GM18909 (cell line): ENCODE measurements around the gene GTF2E1.

Source experiments
- ATAC-seq: cut with Tn5 transposase; IDR thresholded peaks from one replicate; pipeline ENCODE4 v1.9.1; 2021; ENCODE audit warnings: mild to moderate bottlenecking; ENCODE audit not compliant: unreplicated experiment, poor library complexity

The GTF2E1 gene

DNA sequence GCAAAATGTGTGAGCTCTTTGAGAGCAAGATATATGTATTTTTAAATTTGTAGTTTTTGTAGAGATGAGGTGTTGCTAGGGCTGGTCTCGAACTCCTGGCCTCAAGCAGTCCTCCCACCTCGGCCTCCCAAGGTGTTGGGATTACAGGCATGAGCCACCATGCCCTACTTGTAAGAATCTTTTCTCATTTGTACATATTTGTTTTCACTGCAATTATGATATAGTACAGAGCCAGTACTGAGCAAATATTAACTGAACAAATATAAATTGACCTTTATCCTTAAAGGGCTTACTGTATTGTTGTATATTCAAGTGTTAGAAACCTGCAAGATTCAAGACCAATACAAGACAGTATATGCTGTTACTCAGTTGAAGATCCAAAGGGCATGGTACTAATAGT, 53.4 kb downstream of the GTF2E1 start:
- ATAC-seq = no peak

GRCh38 chr3:120796976-120797375, 54.4 kb downstream of the GTF2E1 start:
- ATAC-seq = no peak

- no peak for ATAC-seq
These were observed 55.3 kb downstream of the GTF2E1 start for GRCh38 chr3:120797857-120798256.

- no peak for ATAC-seq
These were observed 55.8 kb downstream of the GTF2E1 start for GRCh38 chr3:120798346-120798745.

DNA sequence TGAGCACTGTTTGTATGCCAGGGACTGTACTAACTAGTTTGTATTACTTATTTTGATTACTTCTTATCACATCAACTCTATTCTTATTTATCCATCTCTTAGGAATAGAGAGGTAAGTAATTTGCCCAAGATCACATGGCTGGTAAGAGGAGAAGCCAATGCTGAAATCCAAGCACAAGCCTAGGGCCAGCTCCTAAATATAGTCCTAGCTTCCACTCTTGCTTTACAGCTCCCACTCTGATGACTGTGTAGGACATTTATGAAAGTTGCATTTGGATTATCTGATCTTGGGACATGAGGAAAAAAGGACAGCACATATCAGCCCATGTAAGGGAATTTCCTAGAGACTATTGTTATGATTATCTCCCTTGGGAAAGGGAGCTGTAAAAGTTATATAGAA, 58.1 kb downstream of the GTF2E1 start:
- ATAC-seq = no peak

- peak; percentile 42 for ATAC-seq
These were observed 58.9 kb downstream of the GTF2E1 start for GRCh38 chr3:120801484-120801883.

- no peak for ATAC-seq
These were observed 60.4 kb downstream of the GTF2E1 start for GRCh38 chr3:120802916-120803315.

DNA sequence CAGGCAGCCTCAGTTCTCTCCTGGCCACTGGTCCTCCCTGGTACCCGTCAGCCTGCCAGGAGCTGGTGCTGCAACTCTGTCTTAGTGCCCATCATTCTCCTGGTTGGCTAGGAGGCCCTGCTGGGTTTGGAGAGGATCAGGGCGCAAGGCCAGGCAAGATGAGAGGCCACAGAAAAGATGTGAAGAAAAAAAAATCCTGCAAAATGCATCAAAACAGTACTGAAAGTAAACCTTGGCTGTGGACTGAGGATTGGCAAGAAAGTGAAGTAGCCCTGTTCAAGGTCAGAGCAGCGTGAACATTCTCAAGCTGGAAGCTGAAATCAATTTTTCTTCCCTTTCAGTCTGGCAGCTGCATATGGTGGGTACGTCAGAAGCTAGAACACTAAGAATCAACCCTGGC, 74.2 kb downstream of the GTF2E1 start:
- ATAC-seq = no peak

DNA sequence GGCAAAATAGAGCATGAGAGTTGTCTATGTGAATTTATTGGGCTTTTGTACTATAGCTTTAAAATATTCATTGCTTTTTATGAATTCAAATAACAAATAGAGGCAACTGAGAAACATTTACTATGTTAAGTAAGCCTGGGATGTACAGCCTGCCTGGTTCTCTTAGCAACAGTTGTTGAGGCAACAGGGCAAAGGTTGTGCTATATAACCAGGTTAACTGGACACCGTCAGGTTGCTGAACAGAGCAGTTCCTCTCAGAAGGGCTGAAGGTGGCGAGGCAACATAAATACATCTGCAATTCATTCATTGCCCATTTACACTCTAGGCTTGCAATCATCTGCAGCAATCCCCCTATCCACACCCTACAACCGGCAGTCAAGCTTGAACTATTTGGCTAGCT, 78.2 kb downstream of the GTF2E1 start:
- no peak for ATAC-seq

DNA sequence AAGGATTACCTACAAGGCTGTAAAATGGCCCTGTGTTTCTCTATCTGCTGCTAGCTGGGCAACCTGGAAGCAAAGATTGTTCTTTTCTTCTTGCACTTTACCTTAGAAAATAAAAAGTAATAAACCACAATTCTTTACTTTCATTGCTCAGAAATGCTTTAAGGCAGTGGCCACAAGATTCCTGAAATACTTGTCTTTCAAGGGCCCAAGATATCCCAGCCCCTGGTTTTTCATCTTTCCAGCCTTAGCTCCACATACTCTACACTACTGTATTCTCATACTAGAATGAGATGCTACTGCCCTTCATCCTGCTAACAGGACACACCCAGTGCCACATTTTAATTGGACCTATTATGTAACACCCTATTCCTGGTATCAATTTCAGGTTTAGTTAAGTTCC, 78.9 kb downstream of the GTF2E1 start:
- ATAC-seq = no peak

DNA sequence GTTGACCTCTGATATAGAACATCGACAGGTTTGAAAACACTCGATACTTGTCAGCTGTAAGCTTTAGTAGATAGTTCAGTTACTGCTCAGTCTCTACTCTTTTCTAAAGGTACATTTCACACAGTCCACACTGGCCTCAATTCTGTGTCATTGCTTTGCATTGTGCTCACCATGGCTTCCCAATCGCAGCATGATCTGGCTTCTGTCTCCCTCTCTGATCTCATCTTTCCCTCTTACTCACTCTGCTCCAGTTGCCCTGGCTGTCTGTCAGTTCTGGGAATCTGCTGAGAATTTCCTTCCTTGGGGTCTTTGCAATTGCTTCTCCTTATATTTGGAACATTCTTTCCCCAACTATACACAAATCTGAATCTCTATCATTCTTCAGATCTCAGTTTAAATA, 80.6 kb downstream of the GTF2E1 start:
- ATAC-seq = no peak

DNA sequence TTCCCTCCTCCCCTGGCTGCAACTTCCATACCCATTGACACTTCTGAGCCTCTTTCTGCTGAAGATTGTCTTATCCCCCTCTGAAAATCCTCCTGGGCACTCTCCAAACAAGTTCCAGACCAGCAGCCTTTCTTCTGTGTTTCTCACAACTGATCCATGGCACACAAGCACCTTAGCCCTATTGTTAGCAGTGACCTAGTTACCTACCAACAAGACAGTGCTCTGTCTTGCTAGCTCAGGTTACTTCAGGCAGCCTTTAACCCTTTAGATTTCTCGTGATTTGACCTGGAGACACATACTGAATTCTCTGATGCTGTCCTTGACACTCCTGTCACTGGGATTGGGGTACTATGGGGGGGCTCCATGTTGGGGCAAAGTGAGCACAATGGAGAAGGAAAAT, 82.1 kb downstream of the GTF2E1 start:
- no peak for ATAC-seq

DNA sequence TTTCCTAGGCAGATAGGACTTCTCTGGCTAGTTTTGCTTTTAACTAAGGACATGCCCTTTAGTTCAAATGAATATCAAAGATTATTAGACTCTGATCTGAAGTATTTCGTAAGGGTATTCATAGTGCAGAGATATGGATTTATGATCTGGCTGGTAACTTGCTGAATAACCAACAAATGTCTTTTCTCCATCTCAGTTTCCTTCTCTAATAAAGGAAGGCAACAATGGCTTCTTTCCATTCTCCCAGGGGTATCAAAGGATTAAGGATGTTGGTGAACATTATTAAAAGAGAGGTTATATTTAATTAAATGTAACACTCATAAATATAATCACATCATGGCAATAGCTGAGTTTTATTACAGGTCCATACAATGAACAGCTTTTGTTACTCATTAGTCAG, 86.3 kb downstream of the GTF2E1 start:
- no peak for ATAC-seq

- no peak for ATAC-seq
These were observed 88.5 kb downstream of the GTF2E1 start for GRCh38 chr3:120831066-120831465.
